GM23338 (cell line): Measurements from ENCODE around the gene SFTA2.

ENCODE experiments used
- CREB1 ChIP-seq: fragments of 250-450 bp; sonication (Bioruptor Pico); IDR thresholded peaks from 2 replicates; pipeline ENCODE4 v1.5.0; 2020; ENCODE audit warnings: low read depth, mild to moderate bottlenecking, moderate library complexity
- CTCF ChIP-seq, 2 experiments: fragments of 200-600 bp in 1 of 2; sonication (generic) in 1 of 2; conservative IDR thresholded peaks; 2 replicates each; pipeline versions ENCODE4 v1.5.1 to v1.6.1; 2016 to 2017; ENCODE audit warnings: antibody characterized with exemption in 2 of 2, low read depth in 2 of 2, mild to moderate bottlenecking in 2 of 2, moderate library complexity in 1 of 2
- ETS1 ChIP-seq: IDR thresholded peaks from 2 replicates; pipeline ENCODE4 v1.6.1; 2016; ENCODE audit warnings: antibody characterized with exemption
- EZH2 ChIP-seq: fragments of 200-600 bp; sonication (generic); IDR thresholded peaks from one replicate; pipeline ENCODE4 v1.8.0; 2017; ENCODE audit warnings: antibody characterized with exemption, mild to moderate bottlenecking, low read depth; ENCODE audit not compliant: unreplicated experiment
- EZH2phosphoT487 ChIP-seq: fragments of 200-600 bp; sonication (generic); IDR thresholded peaks from one replicate; pipeline ENCODE4 v1.8.1; 2018; ENCODE audit warnings: antibody characterized with exemption; ENCODE audit not compliant: unreplicated experiment
- JUNB ChIP-seq: IDR thresholded peaks from one replicate; pipeline ENCODE4 v1.6.1; 2016; ENCODE audit warnings: antibody characterized with exemption; ENCODE audit not compliant: unreplicated experiment
- POLR2AphosphoS5 ChIP-seq: IDR thresholded peaks from 2 replicates; pipeline ENCODE4 v1.6.1; 2016; ENCODE audit warnings: antibody characterized with exemption, low read depth
- ZNF331 ChIP-seq: fragments of 250-450 bp; sonication (Bioruptor Pico); IDR thresholded peaks from 2 replicates; pipeline ENCODE4 v1.5.0; 2020; ENCODE audit warnings: low read depth, mild to moderate bottlenecking, moderate library complexity
- ZNF462 ChIP-seq: fragments of 250-450 bp; sonication (Bioruptor Pico); IDR thresholded peaks from 2 replicates; pipeline ENCODE4 v1.5.0; 2020; ENCODE audit warnings: mild to moderate bottlenecking, moderate library complexity
- TF ChIP-seq, protein P1 (sequence below): IDR thresholded peaks from one replicate; pipeline ENCODE4 v1.6.1; 2018; ENCODE audit warnings: antibody characterized with exemption; ENCODE audit not compliant: unreplicated experiment

GRCh38 chr6:30884521-30885480 is 47.2 kb downstream of the SFTA2 start:
- no peak for TF ChIP-seq CTCF (conservative IDR thresholded peaks at IDR 0.05; ENCODE audit: low read depth in 2 of 2)
- TF ChIP-seq, protein P1, sequence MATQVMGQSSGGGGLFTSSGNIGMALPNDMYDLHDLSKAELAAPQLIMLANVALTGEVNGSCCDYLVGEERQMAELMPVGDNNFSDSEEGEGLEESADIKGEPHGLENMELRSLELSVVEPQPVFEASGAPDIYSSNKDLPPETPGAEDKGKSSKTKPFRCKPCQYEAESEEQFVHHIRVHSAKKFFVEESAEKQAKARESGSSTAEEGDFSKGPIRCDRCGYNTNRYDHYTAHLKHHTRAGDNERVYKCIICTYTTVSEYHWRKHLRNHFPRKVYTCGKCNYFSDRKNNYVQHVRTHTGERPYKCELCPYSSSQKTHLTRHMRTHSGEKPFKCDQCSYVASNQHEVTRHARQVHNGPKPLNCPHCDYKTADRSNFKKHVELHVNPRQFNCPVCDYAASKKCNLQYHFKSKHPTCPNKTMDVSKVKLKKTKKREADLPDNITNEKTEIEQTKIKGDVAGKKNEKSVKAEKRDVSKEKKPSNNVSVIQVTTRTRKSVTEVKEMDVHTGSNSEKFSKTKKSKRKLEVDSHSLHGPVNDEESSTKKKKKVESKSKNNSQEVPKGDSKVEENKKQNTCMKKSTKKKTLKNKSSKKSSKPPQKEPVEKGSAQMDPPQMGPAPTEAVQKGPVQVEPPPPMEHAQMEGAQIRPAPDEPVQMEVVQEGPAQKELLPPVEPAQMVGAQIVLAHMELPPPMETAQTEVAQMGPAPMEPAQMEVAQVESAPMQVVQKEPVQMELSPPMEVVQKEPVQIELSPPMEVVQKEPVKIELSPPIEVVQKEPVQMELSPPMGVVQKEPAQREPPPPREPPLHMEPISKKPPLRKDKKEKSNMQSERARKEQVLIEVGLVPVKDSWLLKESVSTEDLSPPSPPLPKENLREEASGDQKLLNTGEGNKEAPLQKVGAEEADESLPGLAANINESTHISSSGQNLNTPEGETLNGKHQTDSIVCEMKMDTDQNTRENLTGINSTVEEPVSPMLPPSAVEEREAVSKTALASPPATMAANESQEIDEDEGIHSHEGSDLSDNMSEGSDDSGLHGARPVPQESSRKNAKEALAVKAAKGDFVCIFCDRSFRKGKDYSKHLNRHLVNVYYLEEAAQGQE, result no peak
- no peak for TF ChIP-seq EZH2
- TF ChIP-seq POLR2AphosphoS5, result peak; percentile 23; the same call in 1 of the 2 replicates
- no peak for TF ChIP-seq JUNB
- TF ChIP-seq EZH2phosphoT487, result no peak
- TF ChIP-seq CREB1 (CRISPR knock-in tag), result no peak
- no peak for TF ChIP-seq ZNF331 (CRISPR knock-in tag)
- TF ChIP-seq ZNF462 (CRISPR knock-in tag), result no peak
- TF ChIP-seq ETS1, result no peak
